HepG2 (cell line): ENCODE measurements around the gene ALOXE3. TPM values are rescaled to one million over a fixed set of nuclear protein-coding genes. Genes with fewer than 3 reads are reported as not detected.

Source experiments
- ATAC-seq: fragments of 200-7000 bp; cut with Tn5 transposase; 3 replicates; pipeline ENCODE4 v1.9.1; 2020; ENCODE audit warnings: mild to moderate bottlenecking, moderate library complexity
- BruUV-seq: library from RNA; stranded (reverse); fragments of 400-500 nt; replicated peaks from 2 replicates; lab custom pipeline; 2021; lab: Mats Ljungman, UMichigan
- CTCF ChIA-PET: fragments of 300-600 bp; formaldehyde crosslinking; extraction: SDS; loops from one replicate; lab custom pipeline; 2021; ENCODE audit warnings: low total read pairs, inconsistent platforms, low intra/inter-chr PET ratio; lab: Yijun Ruan, JAX
- POLR2A ChIA-PET: fragments of 350-600 bp; sonication (Branson Sonifier 250); formaldehyde crosslinking; loops from one replicate; lab custom pipeline; 2020; ENCODE audit warnings: antibody characterized with exemption, inconsistent platforms; lab: Yijun Ruan, JAX
- DNase-seq: peaks from one replicate; pipeline ENCODE4 v3.0.0-alpha.2; 2015; ENCODE audit warnings: low spot score
- FAIRE-seq: peaks from 3 replicates; lab custom pipeline; 2011; peaks lifted over from hg19 to GRCh38; lab: Jason Lieb, UNC
- H2AFZ ChIP-seq: one replicate; pipeline ENCODE4 v1.6.1; 2011; ENCODE audit warnings: low read length, inconsistent platforms
- H3K27ac ChIP-seq: fragments of 300-600 bp; 3 replicates; pipeline ENCODE4 v1.8.0; 2011; ENCODE audit warnings: mixed run types, mild to moderate bottlenecking, mixed read lengths, low read length, inconsistent platforms; ENCODE audit not compliant: insufficient read depth; ENCODE audit errors: extremely low read length
- H3K27me3 ChIP-seq, 2 experiments: fragments of 200-600 bp in 1 of 2; 2 replicates in 1 of 2; 3 replicates in 1 of 2; pipeline versions ENCODE4 v1.6.0 to v1.8.0; 2011; ENCODE audit warnings: low read length in 2 of 2, mild to moderate bottlenecking in 2 of 2, moderate library complexity in 2 of 2, inconsistent platforms in 1 of 2; ENCODE audit not compliant: insufficient read depth in 2 of 2, control insufficient read depth in 1 of 2
- H3K36me3 ChIP-seq, 2 experiments: fragments of 200-600 bp in 1 of 2; replicated peaks in 1 of 2; 2 replicates in 1 of 2; 3 replicates in 1 of 2; pipeline versions ENCODE4 v1.5.1 to v1.8.0; 2011; ENCODE audit warnings: low read length in 2 of 2, inconsistent platforms in 1 of 2; ENCODE audit not compliant: insufficient read depth in 2 of 2, control insufficient read depth in 1 of 2
- H3K4me1 ChIP-seq: 2 replicates; pipeline ENCODE4 v1.5.1; 2012; ENCODE audit warnings: low read length, inconsistent platforms; ENCODE audit not compliant: insufficient read depth
- H3K4me2 ChIP-seq: 2 replicates; pipeline ENCODE4 v1.6.0; 2011; ENCODE audit warnings: low read depth, low read length, inconsistent platforms
- H3K4me3 ChIP-seq, 3 experiments: fragments of 200-600 bp in 1 of 3; sonication (generic), shearing (Covaris generic) in 1 of 3; replicated peaks in 1 of 3; 2 replicates each; pipeline ENCODE4 v1.5.1; 2011 to 2016; ENCODE audit warnings: low read length in 3 of 3, inconsistent platforms in 2 of 3, low read depth in 2 of 3, mild to moderate bottlenecking in 2 of 3, control low read depth in 1 of 3, mixed read lengths in 1 of 3; ENCODE audit not compliant: insufficient read depth in 1 of 3
- H3K79me2 ChIP-seq: one replicate; pipeline ENCODE4 v1.6.1; 2011; ENCODE audit warnings: low read length, inconsistent platforms; ENCODE audit not compliant: insufficient read depth
- H3K9ac ChIP-seq: 2 replicates; pipeline ENCODE4 v1.6.0; 2011; ENCODE audit warnings: mild to moderate bottlenecking, low read depth, low read length, inconsistent platforms; ENCODE audit not compliant: insufficient read depth
- H3K9me3 ChIP-seq: 2 replicates; pipeline ENCODE4 v1.5.1; 2012; ENCODE audit warnings: mild to moderate bottlenecking, low read length
- H4K20me1 ChIP-seq: 2 replicates; pipeline ENCODE4 v1.6.0; 2011; ENCODE audit warnings: inconsistent platforms, mild to moderate bottlenecking, low read length, moderate library complexity; ENCODE audit not compliant: insufficient read depth
- FOXM1 ChIP-seq: sonication (generic); formaldehyde crosslinking; IDR thresholded peaks from 2 replicates; pipeline ENCODE4 v1.5.0; 2020; ENCODE audit warnings: missing genetic modification reagents
- MAFG ChIP-seq: sonication (generic); formaldehyde crosslinking; IDR thresholded peaks from 2 replicates; pipeline ENCODE4 v1.5.1; 2020; ENCODE audit warnings: mild to moderate bottlenecking, missing genetic modification reagents
- MAX ChIP-seq: IDR thresholded peaks from 2 replicates; pipeline ENCODE4 v1.6.1; 2012; ENCODE audit warnings: inconsistent platforms
- MXD3 ChIP-seq: IDR thresholded peaks from 2 replicates; pipeline ENCODE4 v1.6.1; 2016; ENCODE audit warnings: mild to moderate bottlenecking, missing biosample characterization, missing genetic modification reagents
- PHF20 ChIP-seq: sonication (generic); formaldehyde crosslinking; IDR thresholded peaks from 2 replicates; pipeline ENCODE4 v1.5.0; 2020; ENCODE audit warnings: mild to moderate bottlenecking, missing genetic modification reagents
- PHF8 ChIP-seq: sonication (generic); formaldehyde crosslinking; IDR thresholded peaks from 2 replicates; pipeline ENCODE4 v1.5.0; 2020; ENCODE audit warnings: missing genetic modification reagents
- POLR2G ChIP-seq: fragments of 200-400 bp; formaldehyde crosslinking; IDR thresholded peaks from 2 replicates; pipeline ENCODE4 v1.6.1; 2018; ENCODE audit warnings: mild to moderate bottlenecking, low read depth, low read length, moderate library complexity
- REXO4 ChIP-seq: sonication (generic); formaldehyde crosslinking; IDR thresholded peaks from 2 replicates; pipeline ENCODE4 v1.8.0; 2022; ENCODE audit warnings: missing genetic modification reagents, mild to moderate bottlenecking, borderline replicate concordance
- TFDP1 ChIP-seq: IDR thresholded peaks from 2 replicates; pipeline ENCODE4 v1.6.1; 2016; ENCODE audit warnings: missing compliant biosample characterization, missing genetic modification reagents, borderline replicate concordance
- ZNF34 ChIP-seq: sonication (generic); formaldehyde crosslinking; IDR thresholded peaks from 2 replicates; pipeline ENCODE4 v1.4.0; 2020; ENCODE audit warnings: mild to moderate bottlenecking, missing genetic modification reagents, borderline replicate concordance
- ZNF546 ChIP-seq: sonication (generic); formaldehyde crosslinking; conservative IDR thresholded peaks from 2 replicates; pipeline ENCODE4 v1.8.1; 2023; ENCODE audit warnings: mild to moderate bottlenecking, missing genetic modification reagents
- ZNF713 ChIP-seq: sonication (generic); formaldehyde crosslinking; IDR thresholded peaks from 2 replicates; pipeline ENCODE4 v1.4.0; 2020; ENCODE audit warnings: mild to moderate bottlenecking, missing genetic modification reagents
- ZSCAN21 ChIP-seq: sonication (generic); formaldehyde crosslinking; IDR thresholded peaks from 2 replicates; pipeline ENCODE4 v1.8.0; 2022; ENCODE audit warnings: mild to moderate bottlenecking, missing genetic modification reagents, moderate library complexity, borderline replicate concordance
- WGBS: methylation state at CpG from one replicate; pipeline ENCODE4 v1.1.6; 2017; ENCODE audit warnings: low lambda C conversion rate; 5-methylcytosine and 5-hydroxymethylcytosine counted together
- in situ Hi-C: cut with HindIII; loops from 2 replicates; pipeline ENCODE4 v1.10.0; 2017; ENCODE audit warnings: low pct_unique_long_range_greater_than_20kb; ENCODE audit not compliant: extremely low pct_ligation_motif_present
- intact Hi-C: fragments of 100-400 bp; cut with micrococcal nuclease; formaldehyde crosslinking; loops from one replicate; pipeline ENCODE4 v1.10.0; 2022; ENCODE audit not compliant: unreplicated experiment
- polyA plus RNA-seq, 8 experiments: library from polyadenylated mRNA; depleted of rRNA in 3 of 8; stranded (reverse) in 7 of 8; unstranded in 1 of 8; fragments of >200 nt; fragmentation: Illumina TruSeq in 4 of 8; extraction: Trizol in 4 of 8; gene quantifications; 2 replicates each; pipeline versions ENCODE4 v1.2.1 to v1.2.3, GENCODE V29; 2011 to 2016; ENCODE audit warnings: low read depth in 4 of 8, missing spikeins in 1 of 8, mixed read lengths in 1 of 8; ENCODE audit not compliant: insufficient read depth in 1 of 8
- total RNA-seq, 5 experiments: library from RNA; depleted of rRNA; stranded (reverse); fragments of >200 nt; fragmentation: Illumina TruSeq; extraction: Trizol; gene quantifications; 2 replicates each; pipeline ENCODE4 v1.2.3, GENCODE V29; 2016; ENCODE audit warnings: low read depth in 1 of 5

The ALOXE3 gene
- total and polyA plus RNA-seq, 2 of the 13 experiments (the other 11 are each of a cell fraction or from before 2014, with no cell fraction given), result 0.07 TPM; not detected in 1

GRCh38 chr17:8048236-8048635, 70.1 kb downstream of the ALOXE3 start:
- CTCF ChIA-PET, result no interaction called here
- Histone ChIP-seq H3K79me2 (no peaks in the 10 kb centered on the region), H3K36me3 (no peaks in the 10 kb centered on the region), H2AFZ (no peak overlapping the region), H3K4me3 (no peak overlapping the region), H3K4me2 (no peak overlapping the region), H3K27me3 (peaks cover 12 to 84% of the 10 kb centered on the region in 2 experiments; a peak in 4 of 5 replicates), H4K20me1 (no peaks in the 10 kb centered on the region), H3K9ac (no peak overlapping the region), H3K9me3 (no peaks in the 10 kb centered on the region), H3K4me1 (no peaks in the 10 kb centered on the region), H3K27ac (no peak overlapping the region)
- ATAC-seq, result no peak
- BruUV-seq, result no TSS peak
- POLR2A ChIA-PET, result interaction anchor here (1.0 kb wide), 1 partner anchor 8 kb away, joined by 3 read pairs; no protein-coding TSS in a partner anchor
- 55% methylated on average over 2 of the region's 12 CpGs for WGBS
- no peak for DNase-seq
- intact Hi-C loops, result loop anchor here (2.0 kb wide), 1 partner anchor 41 kb away; no protein-coding TSS in a partner anchor
- TF ChIP-seq MAFG (no peak), MXD3 (no peak), MAX (no peak), PHF20 (no peak), FOXM1 (CRISPR knock-in tag) (no peak), ZNF546 (CRISPR knock-in tag) (no peak), TFDP1 (CRISPR knock-in tag) (no peak), POLR2G (no peak), ZSCAN21 (CRISPR knock-in tag) (no peak), PHF8 (no peak), REXO4 (CRISPR knock-in tag) (no peak), ZNF34 (no peak), ZNF713 (no peak)
- FAIRE-seq, result no peak
- in situ Hi-C loops, result no loop called here
